ENCODE measurements around the gene HEATR5A.

The HEATR5A gene

GRCh38 chr14:31461545-31461944 lies 41.2 kb upstream of the HEATR5A start:
- no peak overlapping the region for H3K27ac ChIP-seq (ENCODE audit: low read length)
- no peaks in the 10 kb centered on the region for H3K9me3 ChIP-seq (ENCODE audit: insufficient read depth, low read length, severe bottlenecking)
- H3K4me2 ChIP-seq (ENCODE audit: insufficient read depth, low read length) = no peak overlapping the region
- ATAC-seq (ENCODE audit: insufficient read depth, low read depth) (no peak), DNase-seq (no peak)
- no peak overlapping the region for H3K9ac ChIP-seq (ENCODE audit: low read depth, low read length)
- no peak for TF ChIP-seq EZH2 (IDR thresholded peaks at IDR 0.05; ENCODE audit: borderline replicate concordance, low read depth, low read length, severe bottlenecking)
- no peak for TF ChIP-seq CTCF (IDR thresholded peaks at IDR 0.05; ENCODE audit: borderline replicate concordance, extremely low read depth, low read length, poor library complexity, severe bottlenecking)
- H2AFZ ChIP-seq (ENCODE audit: low read depth, low read length) = no peak overlapping the region
- H3K4me1 ChIP-seq (ENCODE audit: insufficient read depth, low read length) = peaks cover 12% of the 10 kb centered on the region
- H3K4me3 ChIP-seq (ENCODE audit: low read depth in 1 of 2, low read length in 2 of 2) = no peak overlapping the region
- no peaks in the 10 kb centered on the region for H4K20me1 ChIP-seq (ENCODE audit: insufficient read depth, low read length)
- no peaks in the 10 kb centered on the region for H3K27me3 ChIP-seq (ENCODE audit: insufficient read depth, low read length, poor library complexity)
- H3K79me2 ChIP-seq (ENCODE audit: insufficient read depth, low read length) = peaks cover 6% of the 10 kb centered on the region
- no peaks in the 10 kb centered on the region for H3K36me3 ChIP-seq (ENCODE audit: insufficient read depth, low read length)

- Histone ChIP-seq H2AFZ (ENCODE audit: low read depth, low read length) (peak overlapping the region; percentile 88), H3K27ac (ENCODE audit: low read length) (peak overlapping the region; percentile 66), H3K36me3 (ENCODE audit: insufficient read depth, low read length) (no peaks in the 10 kb centered on the region), H3K79me2 (ENCODE audit: insufficient read depth, low read length) (peaks cover 11% of the 10 kb centered on the region), H4K20me1 (ENCODE audit: insufficient read depth, low read length) (no peaks in the 10 kb centered on the region), H3K4me1 (ENCODE audit: insufficient read depth, low read length) (peaks cover 31% of the 10 kb centered on the region), H3K4me3 (ENCODE audit: low read depth in 1 of 2, low read length in 2 of 2) (peak overlapping the region; percentile 8 to 68; a peak in 3 of 4 replicates), H3K4me2 (ENCODE audit: insufficient read depth, low read length) (peak overlapping the region; percentile 66), H3K9me3 (ENCODE audit: insufficient read depth, low read length, severe bottlenecking) (no peaks in the 10 kb centered on the region), H3K9ac (ENCODE audit: low read depth, low read length) (peak overlapping the region; percentile 74), H3K27me3 (ENCODE audit: insufficient read depth, low read length, poor library complexity) (no peaks in the 10 kb centered on the region)
- TF ChIP-seq EZH2 (IDR thresholded peaks at IDR 0.05; ENCODE audit: borderline replicate concordance, low read depth, low read length, severe bottlenecking) = no peak
- TF ChIP-seq CTCF (IDR thresholded peaks at IDR 0.05; ENCODE audit: borderline replicate concordance, extremely low read depth, low read length, poor library complexity, severe bottlenecking) = no peak
- ATAC-seq (ENCODE audit: insufficient read depth, low read depth) (no peak), DNase-seq (no peak)
Measured at GRCh38 chr14:31457665-31458659, 37.6 kb upstream of the HEATR5A start.

- ATAC-seq (ENCODE audit: insufficient read depth, low read depth) (peak; percentile 98), DNase-seq (peak; percentile 92)
- H3K27me3 ChIP-seq (ENCODE audit: insufficient read depth, low read length, poor library complexity) = no peaks in the 10 kb centered on the region
Measured at GRCh38 chr14:31456841-31457664, 36.7 kb upstream of the HEATR5A start, which contains the start of gene DTD2. TSS of gene DTD2 (minus strand) at chr14:31457506. CDS start at chr14:31457393, 113 bp downstream.

More at GRCh38 chr14:31456841-31457664, 36.7 kb upstream of the HEATR5A start, which contains the start of gene DTD2:
- H3K36me3 ChIP-seq (ENCODE audit: insufficient read depth, low read length) = peaks cover 4% of the 10 kb centered on the region; the same call in 1 of the 2 replicates
- H3K9ac ChIP-seq (ENCODE audit: low read depth, low read length) = peak within 1 kb of the TSS; percentile 74
- H3K4me1 ChIP-seq (ENCODE audit: insufficient read depth, low read length) = peaks cover 31% of the 10 kb centered on the region
- H2AFZ ChIP-seq (ENCODE audit: low read depth, low read length) = peak within 1 kb of the TSS; percentile 88
- H4K20me1 ChIP-seq (ENCODE audit: insufficient read depth, low read length) = no peaks in the 10 kb centered on the region
- TF ChIP-seq CTCF (IDR thresholded peaks at IDR 0.05; ENCODE audit: borderline replicate concordance, extremely low read depth, low read length, poor library complexity, severe bottlenecking) (peak; percentile 24), EZH2 (IDR thresholded peaks at IDR 0.05; ENCODE audit: borderline replicate concordance, low read depth, low read length, severe bottlenecking) (no peak)
- H3K79me2 ChIP-seq (ENCODE audit: insufficient read depth, low read length) = peaks cover 11% of the 10 kb centered on the region
- peak within 1 kb of the TSS; percentile 70 for H3K27ac ChIP-seq (ENCODE audit: low read length)
- no peaks in the 10 kb centered on the region for H3K9me3 ChIP-seq (ENCODE audit: insufficient read depth, low read length, severe bottlenecking)
- H3K4me2 ChIP-seq (ENCODE audit: insufficient read depth, low read length) = peak within 1 kb of the TSS; percentile 66
- H3K4me3 ChIP-seq (ENCODE audit: low read depth in 1 of 2, low read length in 2 of 2) = peak within 1 kb of the TSS; percentile 49 to 68; a peak in 3 of 4 replicates
